Mammary epithelial cell (primary cell): ENCODE data around the gene PTPRM.

Source experiments
- CTCF ChIP-seq, 2 donors: IDR thresholded peaks in 1 of 2; conservative IDR thresholded peaks in 1 of 2; 2 replicates each; pipeline ENCODE4 v1.5.1; 2011 to 2012; ENCODE audit warnings: inconsistent platforms in 2 of 2, low read length in 2 of 2, mild to moderate bottlenecking in 2 of 2, control low read depth in 1 of 2, low read depth in 1 of 2; ENCODE audit not compliant: insufficient read depth in 1 of 2; ENCODE audit errors: extremely low read depth in 1 of 2
- EZH2 ChIP-seq: IDR thresholded peaks from 2 replicates; pipeline ENCODE4 v1.6.1; 2012; ENCODE audit warnings: low read length, inconsistent platforms, borderline replicate concordance

- no peak for TF ChIP-seq CTCF (conservative IDR thresholded peaks at IDR 0.05 in 1 of 2, IDR thresholded peaks at IDR 0.05 in 1 of 2; ENCODE audit: extremely low read depth in 1 of 2, insufficient read depth in 1 of 2, low read depth in 1 of 2, low read length in 2 of 2)
- no peak for TF ChIP-seq EZH2
These were observed 153.3 kb downstream of the PTPRM start for GRCh38 chr18:7720395-7720794.
